ENCODE results near the gene MARK2.

Gene MARK2

GRCh38 chr11:63884196-63884932, 45.5 kb downstream of the MARK2 start:
- no peak for DNase-seq

DNA sequence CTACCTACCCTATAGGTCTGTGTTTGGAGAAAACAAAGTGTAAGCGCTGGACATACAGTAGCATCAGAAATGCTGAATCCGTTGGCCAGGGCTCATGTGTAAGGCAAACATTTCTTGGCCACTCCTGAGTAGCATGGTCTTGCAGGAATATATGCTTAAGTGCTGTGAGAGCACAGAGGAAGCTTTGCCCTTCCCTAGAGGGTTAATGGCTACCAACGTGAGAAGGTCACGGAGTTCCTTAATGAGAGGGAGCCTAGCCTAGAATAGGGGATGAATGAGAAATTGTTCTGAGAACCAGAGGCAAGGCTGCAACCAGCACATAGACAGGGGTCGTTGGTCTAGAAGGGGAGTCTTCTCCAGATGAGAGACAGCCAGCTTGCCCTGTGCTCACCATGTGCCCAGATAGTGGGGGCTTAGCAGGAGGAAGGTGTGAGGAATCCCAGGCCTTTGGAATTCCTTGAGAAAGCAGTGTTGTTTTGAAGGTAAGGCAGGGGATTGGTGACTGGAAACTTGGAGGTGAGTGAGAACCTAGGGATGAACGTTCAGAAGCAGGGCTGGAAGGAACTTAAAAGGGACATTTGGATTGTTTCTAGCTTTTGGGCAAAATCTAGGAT, 48.6 kb downstream of the MARK2 start:
- no peak for DNase-seq

- DNase-seq: peak; percentile 43
These were observed 49.5 kb downstream of the MARK2 start for GRCh38 chr11:63888170-63889086.

- no peak for DNase-seq
These were observed 50.4 kb downstream of the MARK2 start for GRCh38 chr11:63889344-63889743.

- no peak for DNase-seq
These were observed 51.5 kb downstream of the MARK2 start for GRCh38 chr11:63890368-63890767.

- no peak for DNase-seq
These were observed 53.3 kb downstream of the MARK2 start for GRCh38 chr11:63892228-63892627.

DNA sequence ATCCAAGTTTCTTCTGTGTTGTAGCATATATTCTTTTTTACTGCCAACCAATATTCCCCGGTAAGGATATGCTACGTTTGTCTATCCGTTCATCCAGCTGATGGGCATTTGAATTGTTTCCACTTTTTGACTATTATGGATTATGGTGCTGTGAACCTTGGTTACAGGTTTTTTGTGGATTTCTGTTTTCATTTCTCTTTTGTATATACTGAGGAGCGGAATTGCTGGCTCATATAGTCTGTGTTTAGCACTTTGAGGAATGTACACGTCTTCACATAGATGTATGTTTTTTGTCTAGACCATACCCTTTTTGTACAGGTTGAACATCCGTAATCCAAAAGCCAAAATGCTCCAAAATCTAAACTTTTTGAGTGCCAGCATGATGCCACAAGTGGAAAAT, 54.4 kb downstream of the MARK2 start:
- no peak for DNase-seq

- no peak for DNase-seq
These were observed 57.2 kb downstream of the MARK2 start for GRCh38 chr11:63896071-63896470.

DNA sequence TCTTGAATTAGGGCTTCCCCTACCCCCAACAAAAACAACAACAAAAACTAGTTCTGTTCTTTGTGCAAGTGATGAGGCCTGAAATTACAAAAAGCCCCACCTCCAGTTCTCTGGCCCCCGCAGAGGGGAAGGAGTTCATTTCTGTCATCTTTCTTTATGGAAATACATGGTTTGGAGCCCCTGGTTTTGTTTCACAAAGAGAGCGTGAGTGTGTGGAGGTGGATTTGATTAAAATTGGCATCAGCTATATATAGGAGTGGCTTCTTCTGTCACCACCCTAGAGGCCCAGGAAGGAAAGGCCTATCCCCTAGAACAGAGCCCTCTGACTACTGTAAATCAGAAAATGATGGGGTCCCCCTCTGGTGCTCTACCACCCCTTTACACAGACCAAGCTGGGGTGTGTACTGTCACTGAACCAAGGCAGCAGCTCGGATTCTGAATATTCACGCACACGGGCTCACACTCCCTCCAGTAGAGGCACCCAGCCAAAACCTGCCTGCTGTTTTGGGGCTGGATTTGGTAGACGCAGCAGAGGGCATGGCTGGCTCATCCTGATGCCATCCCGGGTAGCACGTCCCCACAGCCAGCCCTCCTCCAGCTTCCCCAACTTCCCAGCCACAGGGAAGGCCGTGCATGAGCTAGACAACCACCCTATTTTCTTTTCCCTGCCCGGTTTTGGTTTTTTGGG, 58.7 kb downstream of the MARK2 start:
- no peak for DNase-seq

DNA sequence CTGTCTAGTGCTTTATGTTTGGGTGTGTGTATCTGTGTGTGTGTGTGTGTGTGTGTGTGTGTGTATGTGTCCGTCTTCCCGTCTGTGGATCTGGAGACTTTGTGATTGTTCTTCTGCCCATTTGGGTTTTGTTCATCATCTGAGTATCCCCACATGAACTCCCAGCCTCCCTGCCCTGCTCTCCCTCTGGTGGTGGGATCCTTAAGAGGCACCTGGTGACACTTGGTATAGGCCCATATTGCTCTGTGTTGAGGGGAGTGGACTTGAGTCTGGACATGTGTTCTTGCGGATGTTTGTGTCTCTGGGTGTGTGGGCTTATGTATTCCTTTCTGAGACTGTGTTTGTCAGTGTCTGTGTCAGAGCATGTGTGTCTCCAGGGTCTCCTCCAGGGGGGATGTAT, 62.8 kb downstream of the MARK2 start:
- no peak for DNase-seq

DNA sequence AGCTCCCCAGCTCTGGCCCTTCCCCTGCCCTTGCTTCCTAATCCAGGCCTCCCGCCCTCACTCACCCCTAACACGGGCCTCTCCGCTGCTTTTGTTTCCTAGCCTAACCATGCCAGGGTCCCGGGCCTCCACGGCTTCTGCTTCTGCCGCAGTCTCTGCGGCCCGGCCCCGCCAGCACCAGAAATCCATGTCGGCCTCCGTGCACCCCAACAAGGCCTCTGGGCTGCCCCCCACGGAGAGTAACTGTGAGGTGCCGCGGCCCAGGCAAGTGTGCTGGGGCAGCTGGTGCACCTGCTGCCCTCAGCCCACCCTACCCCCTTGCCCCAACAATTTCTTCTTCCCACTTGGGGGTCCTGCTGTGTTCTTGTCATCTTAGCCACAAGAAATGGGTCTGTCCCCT, 65.0 kb downstream of the MARK2 start:
- DNase-seq: no peak

DNA sequence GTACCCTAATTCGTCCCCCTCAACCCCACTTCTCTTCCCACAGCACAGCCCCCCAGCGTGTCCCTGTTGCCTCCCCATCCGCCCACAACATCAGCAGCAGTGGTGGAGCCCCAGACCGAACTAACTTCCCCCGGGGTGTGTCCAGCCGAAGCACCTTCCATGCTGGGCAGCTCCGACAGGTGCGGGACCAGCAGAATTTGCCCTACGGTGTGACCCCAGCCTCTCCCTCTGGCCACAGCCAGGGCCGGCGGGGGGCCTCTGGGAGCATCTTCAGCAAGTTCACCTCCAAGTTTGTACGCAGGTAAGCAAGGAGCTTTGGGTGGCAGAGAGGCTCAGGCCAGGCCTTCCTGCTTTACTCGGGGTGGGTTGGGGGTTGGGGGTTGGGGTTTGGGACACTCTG, 65.8 kb downstream of the MARK2 start:
- DNase-seq: no peak

- DNase-seq: no peak
These were observed 66.3 kb downstream of the MARK2 start for GRCh38 chr11:63905179-63905578.

GRCh38 chr11:63906087-63906486, 67.2 kb downstream of the MARK2 start:
- no peak for DNase-seq

- DNase-seq: no peak
These were observed 67.7 kb downstream of the MARK2 start for GRCh38 chr11:63906585-63906984.

DNA sequence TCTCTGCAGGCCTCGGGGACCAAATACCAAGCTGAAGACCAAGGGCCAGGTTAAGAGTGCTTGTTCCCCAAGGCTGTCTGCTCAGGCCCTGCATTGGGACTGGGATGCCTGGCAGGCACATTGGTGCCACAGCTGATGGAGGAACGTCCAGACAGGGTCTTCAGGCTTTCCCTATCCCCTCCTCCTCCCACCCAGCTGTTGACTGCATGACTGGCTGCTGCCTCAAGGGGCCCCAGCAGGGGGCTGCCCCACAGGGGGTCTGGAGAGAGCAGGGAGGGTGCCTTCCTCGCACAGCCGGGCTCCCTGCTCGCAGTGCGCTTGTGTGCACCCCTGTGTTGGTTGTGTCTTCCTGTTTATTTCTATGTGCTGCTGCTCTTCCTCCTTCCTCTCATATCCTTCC, 68.2 kb downstream of the MARK2 start:
- DNase-seq: no peak

GRCh38 chr11:63907808-63908530, 69.1 kb downstream of the MARK2 start:
- DNase-seq: no peak

DNA sequence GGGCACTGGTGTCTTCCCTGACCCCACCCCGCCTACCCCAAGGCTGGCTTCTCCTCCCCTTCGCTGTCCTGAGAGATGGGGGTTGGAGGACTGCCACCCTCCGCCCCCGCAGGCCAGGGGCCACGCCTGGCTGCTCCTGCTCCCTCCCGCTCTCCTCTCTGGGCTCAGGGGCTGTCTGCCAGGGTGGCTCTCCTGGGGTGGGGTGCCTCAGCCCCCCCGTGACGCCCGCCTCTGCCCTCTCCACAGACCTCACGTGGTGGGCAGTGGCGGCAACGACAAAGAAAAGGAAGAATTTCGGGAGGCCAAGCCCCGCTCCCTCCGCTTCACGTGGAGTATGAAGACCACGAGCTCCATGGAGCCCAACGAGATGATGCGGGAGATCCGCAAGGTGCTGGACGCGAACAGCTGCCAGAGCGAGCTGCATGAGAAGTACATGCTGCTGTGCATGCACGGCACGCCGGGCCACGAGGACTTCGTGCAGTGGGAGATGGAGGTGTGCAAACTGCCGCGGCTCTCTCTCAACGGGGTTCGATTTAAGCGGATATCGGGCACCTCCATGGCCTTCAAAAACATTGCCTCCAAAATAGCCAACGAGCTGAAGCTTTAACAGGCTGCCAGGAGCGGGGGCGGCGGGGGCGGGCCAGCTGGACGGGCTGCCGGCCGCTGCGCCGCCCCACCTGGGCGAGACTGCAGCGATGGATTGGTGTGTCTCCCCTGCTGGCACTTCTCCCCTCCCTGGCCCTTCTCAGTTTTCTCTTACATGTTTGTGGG, 69.9 kb downstream of the MARK2 start:
- no peak for DNase-seq

DNA sequence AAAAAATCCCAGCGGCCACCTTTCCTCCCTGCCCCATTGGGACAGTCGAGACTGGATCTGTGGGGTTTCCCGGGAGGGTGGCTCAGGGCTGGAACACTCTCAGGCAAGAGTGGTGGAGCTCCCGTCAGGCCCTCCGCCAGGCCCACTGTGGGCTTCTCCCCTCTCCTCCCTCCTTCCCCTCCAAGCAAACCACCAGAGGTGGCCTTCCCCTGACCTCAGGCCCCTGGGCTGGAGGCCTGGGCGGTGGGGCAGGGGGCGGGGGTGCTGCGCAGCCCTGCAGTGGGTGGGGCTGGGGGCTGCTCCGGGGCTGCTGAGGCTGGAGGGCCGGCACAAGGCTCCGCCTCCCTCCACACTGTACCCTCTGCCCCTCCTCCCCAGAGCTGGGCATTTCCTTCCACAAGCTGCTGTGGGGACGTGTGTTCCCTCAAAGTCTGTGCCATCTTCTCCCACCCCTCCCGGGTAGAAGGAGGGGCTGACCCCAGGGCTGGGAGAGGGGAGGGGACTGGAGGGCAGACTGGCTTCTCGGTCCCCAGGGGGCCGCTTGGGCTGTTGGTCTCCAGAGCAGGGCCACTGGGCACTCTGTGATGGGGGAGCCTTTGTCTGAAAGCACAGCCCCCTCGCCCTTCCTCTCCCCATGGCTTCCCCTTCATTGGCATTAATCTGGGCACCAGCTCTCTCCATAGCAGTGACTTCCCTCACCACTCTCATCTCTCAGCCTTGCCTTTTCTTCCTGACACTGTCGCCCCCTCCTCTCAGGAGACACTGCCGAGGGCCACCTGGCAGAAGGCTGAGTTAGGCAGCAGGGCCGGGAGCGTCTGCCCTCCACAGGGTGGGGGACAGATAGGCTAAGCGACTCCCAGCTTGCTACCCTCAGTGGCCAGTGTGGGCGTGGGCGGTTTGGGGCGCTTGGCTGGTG, 70.9 kb downstream of the MARK2 start:
- no peak for DNase-seq

GRCh38 chr11:63910675-63911074, 71.8 kb downstream of the MARK2 start:
- DNase-seq: no peak

GRCh38 chr11:63911440-63911839, 72.5 kb downstream of the MARK2 start:
- DNase-seq: no peak

Data from fibroblast of skin of right quadriceps (primary cell).